SJSA1 (cell line): ENCODE data around the gene NREP. TPM values are rescaled to one million over a fixed set of nuclear protein-coding genes. Genes with fewer than 3 reads are reported as not detected.

Source experiments
- DNase-seq, 2 experiments: peaks; one replicate each; pipeline ENCODE4 v3.0.0-alpha.2; 2015 to 2020; ENCODE audit warnings: low spot score in 2 of 2, low read depth in 1 of 2
- H3K27ac ChIP-seq: fragments of 250-450 bp; sonication (Bioruptor Pico); 2 replicates; pipeline ENCODE4 v1.5.1; 2020; ENCODE audit warnings: mild to moderate bottlenecking, moderate library complexity
- H3K27me3 ChIP-seq: fragments of 250-450 bp; sonication (Bioruptor Pico); replicated peaks from 2 replicates; pipeline ENCODE4 v1.5.1; 2020; ENCODE audit warnings: mild to moderate bottlenecking, moderate library complexity
- H3K36me3 ChIP-seq: fragments of 250-450 bp; sonication (Bioruptor Pico); 2 replicates; pipeline ENCODE4 v1.5.1; 2020; ENCODE audit warnings: mild to moderate bottlenecking
- H3K4me1 ChIP-seq: fragments of 250-450 bp; sonication (Bioruptor Pico); replicated peaks from 2 replicates; pipeline ENCODE4 v1.6.1; 2021; ENCODE audit warnings: mild to moderate bottlenecking
- H3K4me3 ChIP-seq: fragments of 250-450 bp; sonication (Bioruptor Pico); 2 replicates; pipeline ENCODE4 v1.5.1; 2020; ENCODE audit warnings: mild to moderate bottlenecking
- H3K9me3 ChIP-seq: fragments of 250-450 bp; sonication (Bioruptor Pico); replicated peaks from 2 replicates; pipeline ENCODE4 v1.5.1; 2020; ENCODE audit warnings: mild to moderate bottlenecking
- total RNA-seq: library from RNA; depleted of rRNA; stranded (reverse); fragments of >200 nt; shearing (Covaris generic); gene quantifications from 2 replicates; pipeline ENCODE4 v1.2.3, GENCODE V29; 2014

NREP gene
- total RNA-seq, 1 experiment from 2014 or later, result 69.3 TPM

DNA sequence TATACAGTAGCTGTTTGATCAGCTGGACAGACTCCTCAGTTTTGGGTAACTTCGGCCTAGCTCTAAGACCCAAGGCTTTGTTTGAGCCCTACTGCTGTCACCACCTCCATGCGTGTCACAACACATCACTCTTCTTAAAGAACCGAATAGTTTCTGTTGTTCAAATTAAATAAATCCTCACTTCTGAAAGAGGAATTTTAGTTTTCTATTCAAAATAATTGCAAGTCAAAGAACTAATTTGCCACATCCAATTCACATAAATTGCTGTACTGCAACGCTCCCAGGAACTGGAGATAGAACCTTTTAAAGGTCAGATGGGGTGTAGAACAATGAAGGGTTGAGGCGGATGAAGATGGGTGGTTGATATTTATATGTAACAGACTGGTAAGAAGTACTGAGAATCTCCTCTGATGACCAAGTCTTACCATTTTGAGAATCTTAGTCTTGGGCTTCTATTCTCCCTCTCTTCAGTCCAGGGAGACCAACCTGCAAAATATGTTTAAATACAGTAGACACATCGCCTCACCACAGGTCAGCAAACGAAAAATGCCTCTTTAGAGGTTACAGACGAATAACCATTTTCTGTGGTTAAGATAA is 1.6 kb downstream of the NREP start:
- peaks cover 14% of the 10 kb centered on the region for H3K4me1 ChIP-seq
- no peaks in the 10 kb centered on the region for H3K27me3 ChIP-seq
- peak overlapping the region; percentile 71 for H3K4me3 ChIP-seq
- no peak for DNase-seq
- no peaks in the 10 kb centered on the region for H3K9me3 ChIP-seq
- no peak overlapping the region for H3K27ac ChIP-seq
- peaks cover 17% of the 10 kb centered on the region for H3K36me3 ChIP-seq

DNA sequence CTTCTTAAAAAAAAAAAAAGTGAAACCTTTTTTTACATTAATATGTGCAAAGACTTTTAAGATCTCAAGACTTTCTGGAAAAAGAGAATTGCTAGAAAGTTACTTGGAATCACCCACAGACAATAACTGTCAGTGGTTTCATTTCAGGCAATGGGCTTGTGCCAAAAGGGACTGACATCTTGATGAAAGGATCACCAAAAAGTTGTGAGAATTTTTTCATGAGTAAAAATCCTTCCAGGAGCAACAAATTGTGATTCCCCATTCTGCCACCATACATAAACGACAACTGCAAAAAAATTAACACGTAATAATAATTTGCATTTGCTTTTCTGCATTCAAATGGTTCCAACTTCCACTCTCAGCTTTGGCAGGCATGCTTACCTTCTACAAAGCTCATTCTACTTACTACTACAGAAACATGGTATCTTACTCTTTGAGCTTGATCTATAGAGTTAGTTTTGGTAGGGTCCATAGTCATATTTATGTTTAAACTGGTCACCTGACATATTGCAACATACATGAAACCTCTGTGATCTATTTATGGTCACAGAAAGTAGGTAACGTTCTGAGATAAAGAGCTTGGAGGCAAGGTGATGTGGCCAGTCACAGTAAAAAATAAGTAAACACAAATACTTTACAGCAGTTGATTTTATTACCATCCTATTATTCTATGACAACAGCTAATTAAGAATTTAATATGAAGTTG is 3.0 kb downstream of the NREP start:
- Histone ChIP-seq H3K9me3 (no peaks in the 10 kb centered on the region), H3K4me1 (peaks cover 14% of the 10 kb centered on the region), H3K27me3 (no peaks in the 10 kb centered on the region), H3K4me3 (no peak overlapping the region), H3K27ac (no peak overlapping the region), H3K36me3 (peaks cover 17% of the 10 kb centered on the region)
- no peak for DNase-seq

DNA sequence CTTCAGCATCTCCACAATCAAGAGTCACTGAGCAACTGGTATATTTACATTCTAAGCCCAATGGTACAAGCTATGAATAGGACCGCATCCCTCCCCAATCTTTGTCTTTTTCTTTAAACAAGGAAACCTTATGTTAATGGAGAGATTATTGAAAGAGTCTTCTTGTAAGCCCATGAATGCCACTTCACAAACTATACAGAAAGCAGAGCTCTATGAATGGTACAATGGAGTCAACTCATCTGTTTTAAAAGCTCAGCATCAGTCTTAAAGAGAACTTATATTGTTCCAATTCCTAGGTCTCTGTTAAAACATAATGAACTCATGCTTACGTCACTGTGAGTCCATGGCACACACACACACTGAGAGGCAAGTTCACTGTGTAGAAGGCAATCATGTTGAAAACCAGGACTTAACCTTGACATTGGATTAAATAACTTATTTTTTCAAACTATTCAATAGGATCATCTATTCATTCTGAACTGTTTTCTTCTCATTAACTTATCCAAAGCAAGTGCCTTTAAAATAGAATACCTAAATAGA is 4.5 kb downstream of the NREP start:
- peaks cover 22% of the 10 kb centered on the region for H3K4me1 ChIP-seq
- no peaks in the 10 kb centered on the region for H3K27me3 ChIP-seq
- no peak for DNase-seq
- no peak overlapping the region for H3K27ac ChIP-seq
- H3K4me3 ChIP-seq, result no peak overlapping the region
- H3K9me3 ChIP-seq, result no peaks in the 10 kb centered on the region
- H3K36me3 ChIP-seq, result peaks cover 12% of the 10 kb centered on the region

DNA sequence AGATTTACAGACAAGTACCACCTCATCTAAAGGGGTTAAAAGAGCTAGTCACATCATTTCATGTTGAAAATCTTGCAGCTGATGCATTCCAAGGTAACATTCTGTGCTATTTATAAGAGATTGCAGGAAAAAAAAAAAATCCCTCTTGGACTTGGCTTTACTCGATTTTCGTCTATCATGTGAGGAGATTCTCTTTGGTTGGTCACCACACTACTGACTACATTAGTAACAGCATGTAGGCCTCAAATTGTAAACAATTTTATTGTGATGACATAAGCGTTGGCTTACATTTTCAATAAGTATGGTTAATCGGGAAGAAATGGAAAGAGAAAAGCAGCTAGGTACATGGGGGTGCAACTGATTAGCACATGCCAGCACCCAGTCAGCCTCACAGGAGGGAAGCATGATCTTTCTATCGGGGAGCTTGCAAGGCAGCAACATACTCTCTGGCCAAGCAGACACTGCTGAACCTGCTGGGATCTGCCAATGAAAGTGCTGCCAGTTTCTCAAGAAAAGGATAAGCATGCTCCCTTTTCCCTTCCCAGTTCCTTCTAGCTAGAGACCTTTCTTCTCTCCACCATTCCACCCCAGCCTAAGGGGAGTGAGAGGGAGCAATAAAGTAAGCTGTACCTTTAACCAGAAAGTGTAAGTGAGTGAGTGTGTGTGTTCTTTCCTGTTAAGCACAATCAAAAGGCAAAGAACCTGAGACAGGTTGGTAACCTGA is 7.5 kb downstream of the NREP start:
- Histone ChIP-seq H3K4me1 (peaks cover 21% of the 10 kb centered on the region), H3K36me3 (peaks cover 4% of the 10 kb centered on the region; the same call in 1 of the 2 replicates), H3K4me3 (no peak overlapping the region), H3K27me3 (no peaks in the 10 kb centered on the region), H3K27ac (no peak overlapping the region), H3K9me3 (no peaks in the 10 kb centered on the region)
- no peak for DNase-seq

DNA sequence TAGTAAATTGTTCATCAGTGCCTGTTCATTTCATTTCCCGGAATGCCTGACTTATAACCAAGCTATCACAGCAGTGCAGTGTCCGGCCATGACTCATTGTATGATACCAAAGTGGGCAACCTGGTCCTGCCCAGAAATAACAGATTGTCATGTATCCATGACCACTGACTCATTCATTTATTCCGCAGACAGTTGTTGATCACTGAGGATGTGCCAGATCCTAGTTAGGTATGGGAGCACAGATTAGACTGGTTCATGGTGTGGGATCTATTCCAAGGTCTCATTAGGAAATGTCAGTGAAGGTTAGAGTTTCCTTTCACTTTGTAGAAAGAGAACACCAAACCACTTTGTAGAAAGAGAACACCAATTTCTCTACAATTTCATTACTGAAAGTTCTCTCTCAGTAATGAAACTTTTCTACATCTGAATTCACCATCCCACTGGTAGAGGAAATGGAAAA is 8.7 kb downstream of the NREP start:
- Histone ChIP-seq H3K36me3 (no peaks in the 10 kb centered on the region), H3K4me1 (peaks cover 28% of the 10 kb centered on the region), H3K9me3 (no peaks in the 10 kb centered on the region), H3K4me3 (no peak overlapping the region), H3K27me3 (no peaks in the 10 kb centered on the region), H3K27ac (peak overlapping the region; percentile 46)
- peak; percentile 62 to 81 for DNase-seq

DNA sequence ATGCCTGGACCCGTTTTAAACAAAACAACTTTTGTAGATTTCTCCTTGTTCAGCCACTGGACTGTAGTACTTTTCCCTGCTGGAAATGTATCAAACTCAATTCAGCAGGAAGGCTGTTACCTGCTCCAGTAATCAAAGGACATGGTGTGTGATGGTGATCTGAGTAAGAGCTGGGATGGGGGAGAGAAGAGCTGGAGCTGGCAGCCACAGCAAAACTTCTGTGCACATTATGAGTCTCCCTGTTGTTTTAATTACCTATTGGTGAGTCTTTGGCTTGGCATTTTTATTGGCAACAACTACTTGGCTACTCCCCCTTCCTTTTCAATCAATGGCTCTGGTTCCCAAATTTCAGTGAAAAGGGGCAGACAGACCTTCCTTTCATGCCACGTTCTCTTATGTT is 9.7 kb downstream of the NREP start:
- Histone ChIP-seq H3K4me3 (no peak overlapping the region), H3K36me3 (no peaks in the 10 kb centered on the region), H3K27ac (no peak overlapping the region), H3K9me3 (no peaks in the 10 kb centered on the region), H3K27me3 (no peaks in the 10 kb centered on the region), H3K4me1 (peaks cover 38% of the 10 kb centered on the region)
- DNase-seq, result no peak

DNA sequence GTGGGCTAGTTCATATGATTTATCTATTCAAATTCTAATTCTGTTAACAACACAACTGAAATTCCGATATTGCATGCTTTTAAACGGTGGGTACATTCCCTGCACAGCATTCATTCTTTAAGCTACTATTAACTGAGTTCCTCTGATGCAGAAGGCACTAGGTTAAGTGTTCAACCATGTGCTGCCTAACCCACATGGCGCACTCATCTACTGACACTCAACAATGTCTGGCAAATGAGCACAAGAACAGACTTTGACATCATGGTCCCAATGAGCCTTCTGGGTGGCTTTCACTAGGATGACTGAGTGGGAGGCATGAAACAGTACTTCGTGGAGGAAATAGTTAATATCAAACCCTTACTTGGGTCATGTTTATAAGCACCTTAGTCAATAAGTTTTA is 10.2 kb downstream of the NREP start:
- H3K9me3 ChIP-seq, result no peaks in the 10 kb centered on the region
- H3K36me3 ChIP-seq, result no peaks in the 10 kb centered on the region
- H3K27me3 ChIP-seq, result no peaks in the 10 kb centered on the region
- no peak overlapping the region for H3K27ac ChIP-seq
- peaks cover 43% of the 10 kb centered on the region for H3K4me1 ChIP-seq
- DNase-seq, result no peak
- H3K4me3 ChIP-seq, result no peak overlapping the region

DNA sequence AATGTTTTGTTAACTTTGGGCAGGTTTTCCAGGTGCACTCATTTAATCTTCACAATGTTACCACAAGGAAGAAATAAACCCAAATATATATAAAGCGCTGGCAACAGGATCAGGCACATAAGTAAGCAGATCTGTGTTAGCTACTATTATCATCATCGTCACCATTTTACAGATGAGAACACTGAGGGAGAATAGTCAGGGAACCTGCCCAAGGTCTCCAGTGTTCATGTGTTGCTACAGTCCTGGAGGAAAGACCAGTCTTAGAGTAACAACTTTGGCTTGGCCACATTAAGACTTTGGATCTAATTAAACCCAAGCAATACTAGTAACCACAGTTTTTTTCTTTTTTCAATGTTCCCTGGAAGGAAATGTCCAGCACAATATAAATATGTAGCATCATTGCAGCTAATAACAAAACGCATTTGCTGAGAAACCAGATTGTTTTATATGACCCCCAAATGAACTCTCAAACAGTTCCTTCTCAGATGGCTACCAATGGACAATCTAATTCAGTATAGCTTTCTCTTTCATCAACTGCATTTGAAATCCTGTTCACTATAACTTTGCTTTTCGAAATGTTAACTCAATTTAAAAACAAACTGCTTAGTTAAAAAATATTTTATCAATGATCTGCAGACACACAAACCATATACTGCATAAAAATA is 11.8 kb downstream of the NREP start:
- Histone ChIP-seq H3K9me3 (no peaks in the 10 kb centered on the region), H3K4me3 (no peak overlapping the region), H3K4me1 (peaks cover 44% of the 10 kb centered on the region), H3K36me3 (no peaks in the 10 kb centered on the region), H3K27ac (no peak overlapping the region), H3K27me3 (no peaks in the 10 kb centered on the region)
- DNase-seq, result no peak

DNA sequence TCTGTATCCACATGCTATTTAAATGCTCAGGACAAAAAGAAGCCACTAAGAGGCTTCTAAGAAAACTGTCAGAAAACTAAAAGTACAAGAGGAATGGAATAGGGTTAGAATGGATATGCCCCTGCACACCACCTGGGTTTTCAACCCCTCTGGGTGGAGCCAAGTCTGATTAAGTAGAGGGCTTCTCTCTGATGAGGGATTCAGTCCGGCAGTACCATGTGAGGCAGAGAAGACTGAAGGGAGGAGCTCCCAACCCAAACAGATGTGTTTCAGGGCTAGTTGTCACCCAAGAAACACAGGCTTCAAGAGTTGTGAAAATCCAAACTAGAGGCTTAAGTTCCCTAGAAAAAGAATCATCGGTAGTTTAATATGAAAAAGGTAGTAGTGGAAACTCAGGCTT is 12.5 kb downstream of the NREP start:
- Histone ChIP-seq H3K36me3 (no peaks in the 10 kb centered on the region), H3K4me1 (peaks cover 46% of the 10 kb centered on the region), H3K27me3 (no peaks in the 10 kb centered on the region), H3K27ac (no peak overlapping the region), H3K4me3 (no peak overlapping the region), H3K9me3 (no peaks in the 10 kb centered on the region)
- DNase-seq, result no peak

DNA sequence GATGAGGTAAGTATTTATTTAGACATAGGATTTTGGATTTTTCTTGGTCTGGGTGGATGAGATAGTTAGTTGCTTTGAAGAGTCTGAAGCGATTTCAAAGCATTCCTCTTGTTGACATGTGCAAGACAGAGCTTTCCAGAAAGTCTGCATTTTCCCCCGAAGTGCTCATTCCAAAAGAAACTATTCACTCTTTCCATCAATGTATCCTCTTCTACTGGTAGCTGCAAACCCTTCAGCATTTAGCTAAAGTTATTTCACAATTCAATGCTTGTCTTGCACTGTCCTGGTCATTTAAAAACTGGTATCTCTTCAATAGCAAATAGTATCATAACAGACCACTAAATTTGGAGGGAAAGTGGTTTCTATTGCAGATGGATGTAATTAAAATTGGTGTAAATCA is 13.0 kb downstream of the NREP start:
- Histone ChIP-seq H3K27ac (no peak overlapping the region), H3K4me3 (no peak overlapping the region), H3K4me1 (peaks cover 51% of the 10 kb centered on the region), H3K9me3 (no peaks in the 10 kb centered on the region), H3K36me3 (no peaks in the 10 kb centered on the region), H3K27me3 (no peaks in the 10 kb centered on the region)
- DNase-seq, result no peak

DNA sequence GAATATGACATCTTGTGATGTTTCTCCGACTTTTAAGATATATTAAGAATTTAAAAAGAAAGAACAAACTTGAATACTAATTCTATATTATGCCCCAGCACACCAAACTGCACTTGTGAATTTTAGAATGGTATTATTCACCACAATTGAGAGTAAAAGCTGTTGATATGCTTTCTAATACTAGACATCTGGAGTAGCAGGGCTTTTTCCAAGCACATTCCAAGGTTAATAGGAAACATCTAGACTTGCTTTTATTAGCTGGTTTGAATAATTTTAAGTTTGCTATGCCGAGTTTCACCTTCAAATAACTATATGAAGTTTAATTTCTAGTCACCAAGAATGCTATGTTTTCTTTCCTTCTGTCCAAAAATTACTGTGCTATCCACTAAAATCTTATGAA is 13.5 kb downstream of the NREP start:
- Histone ChIP-seq H3K9me3 (no peaks in the 10 kb centered on the region), H3K4me3 (no peak overlapping the region), H3K27me3 (no peaks in the 10 kb centered on the region), H3K27ac (no peak overlapping the region), H3K36me3 (no peaks in the 10 kb centered on the region), H3K4me1 (peaks cover 47% of the 10 kb centered on the region)
- DNase-seq, result no peak

DNA sequence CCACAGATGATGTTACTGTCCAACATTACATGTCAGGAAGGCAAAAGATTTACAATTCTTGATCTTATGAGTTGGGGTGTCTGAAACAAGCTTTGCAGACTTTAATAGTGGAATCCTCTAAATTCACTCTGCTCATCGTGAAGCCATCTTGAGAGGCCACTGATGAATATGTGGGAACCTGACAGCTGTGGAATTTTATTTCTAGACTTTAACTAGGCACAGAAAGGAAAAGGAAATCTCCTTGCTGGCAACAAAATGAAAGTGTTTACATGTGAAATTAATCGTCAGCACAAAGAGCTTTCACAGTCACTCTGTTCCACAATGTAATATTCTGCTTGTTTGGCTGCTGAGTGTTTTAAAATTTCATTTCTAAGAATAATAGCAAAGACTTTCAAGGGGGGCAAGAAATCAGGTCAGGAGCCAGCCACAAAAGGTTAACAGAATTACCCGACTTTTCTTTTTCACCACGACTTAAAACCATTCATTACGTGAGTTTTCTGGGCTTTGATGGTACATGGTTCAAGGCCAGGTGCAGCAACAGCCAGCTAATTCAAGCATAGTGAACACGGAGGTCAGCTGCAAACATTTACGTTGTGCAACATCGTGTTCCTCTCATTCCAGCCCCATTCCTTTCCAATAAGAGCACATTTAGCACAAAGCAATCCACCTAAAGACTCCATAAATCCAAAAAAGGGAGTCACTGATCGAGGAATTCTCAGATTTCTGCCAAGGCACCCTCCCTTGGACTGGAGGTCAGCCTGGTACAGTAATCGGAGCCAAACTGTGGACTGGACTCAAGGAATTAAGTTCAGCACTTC is 14.6 kb downstream of the NREP start:
- no peaks in the 10 kb centered on the region for H3K9me3 ChIP-seq
- no peaks in the 10 kb centered on the region for H3K27me3 ChIP-seq
- DNase-seq, result peak in 1 of 2 experiments; percentile 39
- H3K36me3 ChIP-seq, result no peaks in the 10 kb centered on the region
- 0 out of 2 replicates have a peak overlapping the region, but pooled peaks have one; percentile 3 for H3K4me3 ChIP-seq
- no peak overlapping the region for H3K27ac ChIP-seq
- H3K4me1 ChIP-seq, result peaks cover 43% of the 10 kb centered on the region

DNA sequence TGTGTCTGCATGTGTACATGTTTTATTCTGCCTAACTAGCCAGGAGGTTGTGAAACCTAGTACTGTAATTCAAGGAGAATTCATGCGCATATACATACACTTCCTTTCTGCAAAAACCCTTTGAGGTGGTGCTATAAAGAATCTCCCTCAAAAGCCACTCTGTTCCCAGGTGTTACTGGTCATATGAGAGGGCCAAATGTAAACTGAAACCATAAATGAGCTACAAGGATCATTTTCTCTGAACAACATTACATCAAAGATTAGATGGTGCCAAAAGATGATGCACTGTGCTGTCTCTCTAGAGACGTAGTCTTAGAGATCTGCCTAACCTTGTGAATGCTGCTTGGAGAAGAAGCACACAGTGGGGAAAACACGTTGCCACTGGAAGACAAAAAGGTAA is 15.7 kb downstream of the NREP start:
- H3K27ac ChIP-seq, result no peak overlapping the region
- DNase-seq, result no peak

More for the DNA sequence above, 15.7 kb downstream of the NREP start:
- Histone ChIP-seq H3K9me3 (no peaks in the 10 kb centered on the region), H3K36me3 (peaks cover 3% of the 10 kb centered on the region; the same call in 1 of the 2 replicates), H3K4me1 (peaks cover 44% of the 10 kb centered on the region), H3K4me3 (no peak overlapping the region), H3K27me3 (no peaks in the 10 kb centered on the region)
